Eye (tissue), 1 donor: ENCODE results near the gene CACNA2D4.
"Not testable (repeated sequence)": the region's sequence is repeated elsewhere in the genome, so short reads cannot be mapped to it uniquely, and the experiment has no call there.

Experiments used
- DNase-seq: peaks from one replicate; pipeline ENCODE4 v3.0.0-alpha.2; 2015

Gene CACNA2D4

GRCh38 chr12:1918081-1918883 is at the start of gene CACNA2D4:
TSS of gene CACNA2D4 (minus strand) at chr12:1918652. CDS start at chr12:1918473, 179 bp downstream.
- peak; percentile 69 for DNase-seq

GRCh38 chr12:1966561-1967226 is 48.2 kb upstream of the CACNA2D4 start:
- no peak for DNase-seq

- DNase-seq = no peak
Observed at GRCh38 chr12:1965916-1966315, 47.5 kb upstream of the CACNA2D4 start.

- DNase-seq = no peak
Observed at GRCh38 chr12:1962051-1963020, 43.9 kb upstream of the CACNA2D4 start.

GRCh38 chr12:1956716-1957115 is 38.3 kb upstream of the CACNA2D4 start:
- no peak for DNase-seq

GRCh38 chr12:1949771-1950470 is 31.5 kb upstream of the CACNA2D4 start:
- no peak for DNase-seq

GRCh38 chr12:1948883-1949282 is 30.4 kb upstream of the CACNA2D4 start:
- DNase-seq = no peak

- no peak for DNase-seq
Observed at GRCh38 chr12:1947081-1947480, 28.6 kb upstream of the CACNA2D4 start.

- peak; percentile 54 for DNase-seq
Observed at GRCh38 chr12:1946296-1946695, 27.8 kb upstream of the CACNA2D4 start.

- DNase-seq = not testable (repeated sequence)
Observed at GRCh38 chr12:1945502-1945901, 27.1 kb upstream of the CACNA2D4 start.

- DNase-seq = peak; percentile 95
Observed at GRCh38 chr12:1939801-1940607, 21.6 kb upstream of the CACNA2D4 start.

GRCh38 chr12:1939331-1939730 is 20.9 kb upstream of the CACNA2D4 start:
- no peak for DNase-seq

GRCh38 chr12:1937481-1938224 is 19.2 kb upstream of the CACNA2D4 start:
- no peak for DNase-seq

- DNase-seq = no peak
Observed at GRCh38 chr12:1936406-1937320, 18.2 kb upstream of the CACNA2D4 start.

- DNase-seq = no peak
Observed at GRCh38 chr12:1935700-1936378, 17.4 kb upstream of the CACNA2D4 start.

- DNase-seq = no peak
Observed at GRCh38 chr12:1935242-1935641, 16.8 kb upstream of the CACNA2D4 start.

GRCh38 chr12:1934831-1935230 is 16.4 kb upstream of the CACNA2D4 start:
- DNase-seq = no peak

GRCh38 chr12:1934068-1934467 is 15.6 kb upstream of the CACNA2D4 start:
- no peak for DNase-seq
